ENCODE measurements around the gene C22orf39.

The C22orf39 gene

DNA sequence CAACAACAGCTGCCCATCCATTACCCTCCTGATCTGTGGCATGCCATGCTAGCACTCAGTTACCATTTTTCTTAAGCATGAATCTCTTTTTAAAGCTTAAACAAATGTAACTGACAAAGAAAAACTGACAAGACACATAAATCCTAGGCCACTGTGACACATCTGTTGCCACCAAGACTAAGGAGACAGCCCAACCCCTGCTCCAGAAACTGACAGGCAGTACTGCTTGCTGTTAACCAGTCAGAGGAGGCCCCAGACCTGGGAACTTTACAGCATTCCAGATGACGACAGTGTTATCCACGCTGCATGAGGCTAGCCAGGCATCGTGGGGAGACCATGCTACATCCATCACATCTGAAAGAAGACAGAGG is 49.8 kb downstream of the C22orf39 start:
- Histone ChIP-seq H3K4me3 (ENCODE audit: low read depth, low read length) (no peak overlapping the region), H3K36me3 (ENCODE audit: control insufficient read depth, insufficient read depth, low read length) (no peaks in the 10 kb centered on the region), H3K9ac (no peak overlapping the region), H3K4me2 (ENCODE audit: low read length) (no peak overlapping the region), H2AFZ (no peak overlapping the region), H3K27ac (no peak overlapping the region), H3K27me3 (ENCODE audit: control insufficient read depth, insufficient read depth, low read length) (no peaks in the 10 kb centered on the region), H3K9me3 (ENCODE audit: control insufficient read depth, low read length) (no peaks in the 10 kb centered on the region), H3K79me2 (peaks cover 2% of the 10 kb centered on the region), H3K4me1 (no peaks in the 10 kb centered on the region)
- TF ChIP-seq CTCF (IDR thresholded peaks at IDR 0.05): no peak

GRCh38 chr22:19396934-19397733 is 50.4 kb downstream of the C22orf39 start:
- no peak overlapping the region for H3K4me2 ChIP-seq (ENCODE audit: low read length)
- TF ChIP-seq CTCF (IDR thresholded peaks at IDR 0.05): no peak
- H3K79me2 ChIP-seq: peaks cover 2% of the 10 kb centered on the region

DNA sequence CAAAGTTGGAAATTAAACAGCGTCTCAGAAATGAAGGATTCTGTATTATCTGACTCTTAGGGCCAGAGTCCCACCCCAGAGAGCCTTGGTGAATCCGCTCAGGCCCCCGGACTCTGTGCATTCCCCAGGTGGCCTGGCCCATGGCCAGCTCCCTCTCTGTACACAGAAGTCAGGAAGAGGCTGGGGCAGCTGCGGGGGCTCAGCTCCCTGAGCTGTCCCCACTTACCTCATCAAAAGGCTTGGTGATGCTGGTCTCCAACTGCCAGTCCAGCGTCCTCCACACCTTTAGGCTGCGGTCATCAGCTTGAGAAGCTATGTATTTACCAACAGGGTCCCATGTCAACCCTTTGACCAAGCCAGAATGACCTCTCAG is 51.0 kb downstream of the C22orf39 start:
- TF ChIP-seq CTCF (IDR thresholded peaks at IDR 0.05): no peak
- Histone ChIP-seq H3K4me3 (ENCODE audit: low read depth, low read length) (no peak overlapping the region), H3K9me3 (ENCODE audit: control insufficient read depth, low read length) (no peaks in the 10 kb centered on the region), H3K36me3 (ENCODE audit: control insufficient read depth, insufficient read depth, low read length) (no peaks in the 10 kb centered on the region), H3K27me3 (ENCODE audit: control insufficient read depth, insufficient read depth, low read length) (no peaks in the 10 kb centered on the region), H3K4me2 (ENCODE audit: low read length) (no peak overlapping the region), H3K4me1 (no peaks in the 10 kb centered on the region), H2AFZ (no peak overlapping the region), H3K27ac (no peak overlapping the region), H3K79me2 (peaks cover 2% of the 10 kb centered on the region), H3K9ac (no peak overlapping the region)

More at GRCh38 chr22:19396934-19397733, 50.4 kb downstream of the C22orf39 start:
- Histone ChIP-seq H3K9me3 (ENCODE audit: control insufficient read depth, low read length) (no peaks in the 10 kb centered on the region), H3K27me3 (ENCODE audit: control insufficient read depth, insufficient read depth, low read length) (no peaks in the 10 kb centered on the region), H3K27ac (no peak overlapping the region), H3K36me3 (ENCODE audit: control insufficient read depth, insufficient read depth, low read length) (no peaks in the 10 kb centered on the region), H3K4me1 (no peaks in the 10 kb centered on the region), H3K9ac (no peak overlapping the region), H2AFZ (no peak overlapping the region), H3K4me3 (ENCODE audit: low read depth, low read length) (no peak overlapping the region)

GRCh38 chr22:19395276-19395675 is 52.2 kb downstream of the C22orf39 start:
- no peaks in the 10 kb centered on the region for H3K9me3 ChIP-seq (ENCODE audit: control insufficient read depth, low read length)
- H3K4me3 ChIP-seq (ENCODE audit: low read depth, low read length): no peak overlapping the region
- no peak for TF ChIP-seq CTCF (IDR thresholded peaks at IDR 0.05)
- H3K9ac ChIP-seq: no peak overlapping the region
- no peaks in the 10 kb centered on the region for H3K79me2 ChIP-seq
- H3K4me1 ChIP-seq: no peaks in the 10 kb centered on the region
- no peak overlapping the region for H3K4me2 ChIP-seq (ENCODE audit: low read length)
- H3K27me3 ChIP-seq (ENCODE audit: control insufficient read depth, insufficient read depth, low read length): no peaks in the 10 kb centered on the region
- no peak overlapping the region for H3K27ac ChIP-seq
- no peaks in the 10 kb centered on the region for H3K36me3 ChIP-seq (ENCODE audit: control insufficient read depth, insufficient read depth, low read length)
- H2AFZ ChIP-seq: no peak overlapping the region
